ENCODE measurements around the gene DAB2. TPM values are rescaled to one million over a fixed set of nuclear protein-coding genes. Genes with fewer than 3 reads are reported as not detected.
A peak's percentile ranks its signal among the peaks of the same experiment; 100 is the strongest.
"Not testable (repeated sequence)": the region's sequence is repeated elsewhere in the genome, so short reads cannot be mapped to it uniquely, and the experiment has no call there.

Gene DAB2
- total RNA-seq, 2 donors from 2014 or later: 96.8 to 133 TPM

- no peak for DNase-seq (ENCODE audit: low spot score)
- intact Hi-C loops (cut with DNase I): no loop called here
Observed at GRCh38 chr5:39426746-39427105, 1.9 kb upstream of the DAB2 start.

GRCh38 chr5:39426051-39426745, 1.4 kb upstream of the DAB2 start:
- DNase-seq (ENCODE audit: low spot score): peak; percentile 53
- intact Hi-C loops (cut with DNase I): no loop called here

- DNase-seq (ENCODE audit: low spot score): no peak
- intact Hi-C loops (cut with DNase I): no loop called here
Observed at GRCh38 chr5:39423331-39423751, 1.4 kb downstream of the DAB2 start.

GRCh38 chr5:39422728-39423285, 2.0 kb downstream of the DAB2 start:
- DNase-seq (ENCODE audit: low spot score): no peak
- intact Hi-C loops (cut with DNase I): no loop called here

GRCh38 chr5:39422036-39422606, 2.7 kb downstream of the DAB2 start:
- intact Hi-C loops (cut with DNase I): no loop called here
- no peak for DNase-seq (ENCODE audit: low spot score)

- peak; percentile 91 for DNase-seq (ENCODE audit: low spot score)
- intact Hi-C loops (cut with DNase I): no loop called here
Observed at GRCh38 chr5:39420482-39421145, 4.2 kb downstream of the DAB2 start.

GRCh38 chr5:39419796-39420195, 5.0 kb downstream of the DAB2 start:
- no peak for DNase-seq (ENCODE audit: low spot score)
- intact Hi-C loops (cut with DNase I): no loop called here

GRCh38 chr5:39417979-39418378, 6.8 kb downstream of the DAB2 start:
- no peak for DNase-seq (ENCODE audit: low spot score)
- intact Hi-C loops (cut with DNase I): no loop called here

- DNase-seq (ENCODE audit: low spot score): no peak
- intact Hi-C loops (cut with DNase I): no loop called here
Observed at GRCh38 chr5:39415201-39415600, 9.6 kb downstream of the DAB2 start.

- DNase-seq (ENCODE audit: low spot score): no peak
- intact Hi-C loops (cut with DNase I): no loop called here
Observed at GRCh38 chr5:39414426-39414825, 10.4 kb downstream of the DAB2 start.

GRCh38 chr5:39413771-39414170, 11.0 kb downstream of the DAB2 start:
- intact Hi-C loops (cut with DNase I): no loop called here

GRCh38 chr5:39412721-39413394, 11.9 kb downstream of the DAB2 start:
- no peak for DNase-seq (ENCODE audit: low spot score)
- intact Hi-C loops (cut with DNase I): no loop called here

More at GRCh38 chr5:39413771-39414170, 11.0 kb downstream of the DAB2 start:
- no peak for DNase-seq (ENCODE audit: low spot score)

GRCh38 chr5:39411985-39412384, 12.8 kb downstream of the DAB2 start:
- intact Hi-C loops (cut with DNase I): no loop called here
- no peak for DNase-seq (ENCODE audit: low spot score)

- intact Hi-C loops (cut with DNase I): no loop called here
- no peak for DNase-seq (ENCODE audit: low spot score)
Observed at GRCh38 chr5:39411061-39411460, 13.7 kb downstream of the DAB2 start.

- intact Hi-C loops (cut with DNase I): no loop called here
- no peak for DNase-seq (ENCODE audit: low spot score)
Observed at GRCh38 chr5:39409033-39409432, 15.7 kb downstream of the DAB2 start.

- intact Hi-C loops (cut with DNase I): no loop called here
- no peak for DNase-seq (ENCODE audit: low spot score)
Observed at GRCh38 chr5:39405083-39405843, 19.5 kb downstream of the DAB2 start.

GRCh38 chr5:39403761-39404160, 21.0 kb downstream of the DAB2 start:
- intact Hi-C loops (cut with DNase I): not testable (repeated sequence)

GRCh38 chr5:39402140-39402539, 22.6 kb downstream of the DAB2 start:
- DNase-seq (ENCODE audit: low spot score); intact Hi-C loops (cut with DNase I): not testable (repeated sequence)

More at GRCh38 chr5:39403761-39404160, 21.0 kb downstream of the DAB2 start:
- not testable (repeated sequence) for DNase-seq (ENCODE audit: low spot score)

Measured in posterior vena cava (tissue), 2 donors.